ENCODE data around the gene SYNM. TPM values are rescaled to one million over a fixed set of nuclear protein-coding genes. Genes with fewer than 3 reads are reported as not detected.

The SYNM gene
- total RNA-seq, 1 donor from 2014 or later: 0.79 TPM

DNA sequence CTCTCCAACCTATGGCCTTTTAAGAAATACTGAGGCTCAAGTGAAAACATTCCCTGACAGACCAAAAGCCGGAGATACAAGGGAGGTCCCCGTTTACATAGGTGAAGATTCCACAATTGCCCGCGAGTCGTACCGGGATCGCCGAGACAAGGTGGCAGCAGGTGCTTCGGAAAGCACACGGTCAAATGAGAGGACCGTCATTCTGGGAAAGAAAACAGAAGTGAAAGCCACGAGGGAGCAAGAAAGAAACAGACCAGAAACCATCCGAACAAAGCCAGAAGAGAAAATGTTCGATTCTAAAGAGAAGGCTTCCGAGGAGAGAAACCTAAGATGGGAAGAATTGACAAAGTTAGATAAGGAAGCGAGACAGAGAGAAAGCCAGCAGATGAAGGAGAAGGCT, 24.8 kb downstream of the SYNM start:
- no peak for DNase-seq
- Mint-ChIP-seq H3K4me1 (no peaks in the 10 kb centered on the region), H3K27me3 (no peaks in the 10 kb centered on the region), H3K4me3 (no peak overlapping the region), H3K27ac (no peak overlapping the region), H3K36me3 (ENCODE audit: low read depth) (no peaks in the 10 kb centered on the region), H3K9me3 (no peaks in the 10 kb centered on the region)
- intact Hi-C loops (cut with micrococcal nuclease): no loop called here

DNA sequence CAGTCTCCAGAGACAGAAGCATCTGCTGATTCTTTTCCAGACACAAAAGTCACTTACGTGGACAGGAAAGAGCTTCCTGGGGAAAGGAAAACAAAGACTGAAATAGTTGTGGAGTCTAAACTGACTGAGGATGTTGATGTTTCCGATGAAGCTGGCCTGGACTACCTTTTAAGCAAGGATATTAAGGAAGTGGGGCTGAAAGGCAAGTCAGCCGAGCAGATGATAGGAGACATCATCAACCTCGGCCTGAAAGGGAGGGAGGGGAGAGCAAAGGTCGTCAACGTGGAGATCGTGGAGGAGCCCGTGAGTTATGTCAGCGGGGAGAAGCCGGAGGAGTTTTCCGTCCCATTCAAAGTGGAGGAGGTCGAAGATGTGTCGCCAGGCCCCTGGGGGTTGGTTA, 25.4 kb downstream of the SYNM start:
- Mint-ChIP-seq H3K9me3 (no peaks in the 10 kb centered on the region), H3K27me3 (no peaks in the 10 kb centered on the region), H3K27ac (no peak overlapping the region), H3K4me3 (no peak overlapping the region), H3K4me1 (peaks cover under 1% of the 10 kb centered on the region), H3K36me3 (ENCODE audit: low read depth) (no peaks in the 10 kb centered on the region)
- no peak for DNase-seq
- intact Hi-C loops (cut with micrococcal nuclease): no loop called here

GRCh38 chr15:99130765-99131440, 26.0 kb downstream of the SYNM start:
- no peak overlapping the region for H3K27ac Mint-ChIP-seq
- intact Hi-C loops (cut with micrococcal nuclease): no loop called here
- no peak overlapping the region for H3K4me3 Mint-ChIP-seq
- H3K36me3 Mint-ChIP-seq (ENCODE audit: low read depth): no peaks in the 10 kb centered on the region
- H3K27me3 Mint-ChIP-seq: no peaks in the 10 kb centered on the region
- no peak for DNase-seq
- H3K9me3 Mint-ChIP-seq: no peaks in the 10 kb centered on the region
- H3K4me1 Mint-ChIP-seq: peaks cover 3% of the 10 kb centered on the region

GRCh38 chr15:99131441-99132023, 26.7 kb downstream of the SYNM start:
- no peak overlapping the region for H3K4me3 Mint-ChIP-seq

GRCh38 chr15:99132122-99132521, 27.2 kb downstream of the SYNM start:
- no peaks in the 10 kb centered on the region for H3K9me3 Mint-ChIP-seq
- intact Hi-C loops (cut with micrococcal nuclease): no loop called here
- no peaks in the 10 kb centered on the region for H3K36me3 Mint-ChIP-seq (ENCODE audit: low read depth)
- no peak for DNase-seq
- no peaks in the 10 kb centered on the region for H3K27me3 Mint-ChIP-seq
- no peak overlapping the region for H3K27ac Mint-ChIP-seq
- peaks cover 3% of the 10 kb centered on the region for H3K4me1 Mint-ChIP-seq
- H3K4me3 Mint-ChIP-seq: no peak overlapping the region

More at GRCh38 chr15:99131441-99132023, 26.7 kb downstream of the SYNM start:
- no peaks in the 10 kb centered on the region for H3K27me3 Mint-ChIP-seq
- H3K4me1 Mint-ChIP-seq: peaks cover 3% of the 10 kb centered on the region
- no peaks in the 10 kb centered on the region for H3K9me3 Mint-ChIP-seq
- no peak overlapping the region for H3K27ac Mint-ChIP-seq
- intact Hi-C loops (cut with micrococcal nuclease): no loop called here
- no peak for DNase-seq
- no peaks in the 10 kb centered on the region for H3K36me3 Mint-ChIP-seq (ENCODE audit: low read depth)

- Mint-ChIP-seq H3K27ac (no peak overlapping the region), H3K4me1 (peaks cover 3% of the 10 kb centered on the region), H3K27me3 (no peaks in the 10 kb centered on the region), H3K4me3 (no peak overlapping the region), H3K36me3 (ENCODE audit: low read depth) (no peaks in the 10 kb centered on the region), H3K9me3 (no peaks in the 10 kb centered on the region)
- DNase-seq: no peak
- intact Hi-C loops (cut with micrococcal nuclease): no loop called here
These were observed 27.9 kb downstream of the SYNM start for GRCh38 chr15:99132634-99133287.

DNA sequence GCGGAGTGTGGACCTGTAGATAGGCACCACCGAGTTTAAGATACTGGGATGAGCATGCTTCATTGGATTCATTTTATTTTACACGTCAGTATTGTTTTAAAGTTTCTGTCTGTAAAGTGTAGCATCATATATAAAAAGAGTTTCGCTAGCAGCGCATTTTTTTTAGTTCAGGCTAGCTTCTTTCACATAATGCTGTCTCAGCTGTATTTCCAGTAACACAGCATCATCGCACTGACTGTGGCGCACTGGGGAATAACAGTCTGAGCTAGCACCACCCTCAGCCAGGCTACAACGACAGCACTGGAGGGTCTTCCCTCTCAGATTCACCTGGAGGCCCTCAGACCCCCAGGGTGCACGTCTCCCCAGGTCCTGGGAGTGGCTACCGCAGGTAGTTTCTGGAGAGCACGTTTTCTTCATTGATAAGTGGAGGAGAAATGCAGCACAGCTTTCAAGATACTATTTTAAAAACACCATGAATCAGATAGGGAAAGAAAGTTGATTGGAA, 29.5 kb downstream of the SYNM start:
- intact Hi-C loops (cut with micrococcal nuclease): no loop called here
- no peaks in the 10 kb centered on the region for H3K9me3 Mint-ChIP-seq
- H3K36me3 Mint-ChIP-seq (ENCODE audit: low read depth): no peaks in the 10 kb centered on the region
- DNase-seq: no peak
- peaks cover 3% of the 10 kb centered on the region for H3K4me1 Mint-ChIP-seq
- H3K4me3 Mint-ChIP-seq: no peak overlapping the region
- H3K27ac Mint-ChIP-seq: no peak overlapping the region
- H3K27me3 Mint-ChIP-seq: no peaks in the 10 kb centered on the region

DNA sequence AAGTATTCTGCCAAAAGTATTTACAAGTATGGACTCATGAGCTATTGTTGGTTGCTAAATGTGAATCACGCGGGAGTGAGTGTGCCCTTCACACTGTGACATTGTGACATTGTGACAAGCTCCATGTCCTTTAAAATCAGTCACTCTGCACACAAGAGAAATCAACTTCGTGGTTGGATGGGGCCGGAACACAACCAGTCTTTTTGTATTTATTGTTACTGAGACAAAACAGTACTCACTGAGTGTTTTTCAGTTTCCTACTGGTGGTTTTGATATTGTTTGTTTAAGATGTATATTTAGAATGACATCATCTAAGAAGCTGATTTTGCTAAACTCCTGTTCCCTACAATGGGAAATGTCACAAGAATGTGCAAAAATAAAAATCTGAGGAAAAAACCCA, 30.3 kb downstream of the SYNM start:
- no peaks in the 10 kb centered on the region for H3K36me3 Mint-ChIP-seq (ENCODE audit: low read depth)
- no peaks in the 10 kb centered on the region for H3K27me3 Mint-ChIP-seq
- H3K9me3 Mint-ChIP-seq: no peaks in the 10 kb centered on the region
- no peak overlapping the region for H3K27ac Mint-ChIP-seq
- H3K4me1 Mint-ChIP-seq: peaks cover 3% of the 10 kb centered on the region
- H3K4me3 Mint-ChIP-seq: no peak overlapping the region
- no peak for DNase-seq
- intact Hi-C loops (cut with micrococcal nuclease): no loop called here

DNA sequence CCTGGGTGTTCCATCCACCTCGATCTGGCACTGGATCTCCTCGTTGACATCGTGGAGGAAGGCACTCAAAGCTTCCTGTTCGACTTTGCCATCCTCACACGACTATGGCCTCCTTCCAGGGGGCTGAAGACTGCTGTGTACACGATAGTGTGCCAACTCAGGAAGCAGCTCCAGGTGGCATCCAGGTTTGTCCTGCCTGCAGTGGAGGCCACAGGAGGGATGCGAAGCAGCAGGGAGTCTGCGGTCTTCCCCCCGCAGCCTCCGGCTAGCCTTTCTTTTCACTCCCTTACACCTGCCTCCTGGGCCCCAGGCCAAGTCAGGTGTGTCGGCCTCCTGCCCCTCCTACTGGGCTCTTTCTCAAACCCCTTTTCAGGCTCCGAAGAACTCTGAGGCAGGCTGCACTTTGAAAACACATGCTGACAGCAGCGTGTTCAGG, 32.2 kb downstream of the SYNM start:
- intact Hi-C loops (cut with micrococcal nuclease): no loop called here
- Mint-ChIP-seq H3K4me3 (no peak overlapping the region), H3K27me3 (no peaks in the 10 kb centered on the region), H3K36me3 (ENCODE audit: low read depth) (no peaks in the 10 kb centered on the region), H3K9me3 (no peaks in the 10 kb centered on the region), H3K27ac (no peak overlapping the region), H3K4me1 (peaks cover 3% of the 10 kb centered on the region)
- DNase-seq: no peak

- Mint-ChIP-seq H3K9me3 (no peaks in the 10 kb centered on the region), H3K27me3 (peaks cover 4% of the 10 kb centered on the region), H3K4me1 (peaks cover 3% of the 10 kb centered on the region), H3K36me3 (ENCODE audit: low read depth) (no peaks in the 10 kb centered on the region), H3K4me3 (no peak overlapping the region), H3K27ac (no peak overlapping the region)
- intact Hi-C loops (cut with micrococcal nuclease): no loop called here
- no peak for DNase-seq
These were observed 33.0 kb downstream of the SYNM start for GRCh38 chr15:99137877-99138276.

DNA sequence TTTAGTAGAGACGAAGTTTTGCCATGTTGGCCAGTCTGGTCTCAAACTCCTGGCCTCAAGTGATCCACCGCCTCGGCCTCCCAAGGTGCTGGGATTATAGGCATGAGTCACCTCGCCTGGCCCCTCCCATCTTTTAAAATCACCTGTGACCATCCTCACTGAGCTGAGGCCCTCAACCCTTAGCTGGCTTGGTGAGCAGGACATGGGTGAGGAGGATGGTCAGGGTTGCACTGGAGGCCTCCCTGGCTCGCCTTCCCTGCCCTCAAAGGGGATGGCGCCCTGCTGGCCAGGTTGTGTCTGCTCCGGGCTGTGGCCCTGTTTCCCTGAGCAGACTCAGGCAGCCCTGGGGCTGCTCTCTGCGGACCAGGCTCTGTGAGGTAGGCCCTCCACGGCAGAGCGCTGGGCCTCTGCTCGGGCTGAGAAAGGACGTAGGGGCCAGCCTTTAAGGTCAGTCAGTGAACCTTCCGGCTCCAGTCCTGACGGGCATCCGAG, 33.7 kb downstream of the SYNM start:
- Mint-ChIP-seq H3K4me3 (no peak overlapping the region), H3K4me1 (peaks cover 3% of the 10 kb centered on the region), H3K36me3 (ENCODE audit: low read depth) (no peaks in the 10 kb centered on the region), H3K9me3 (no peaks in the 10 kb centered on the region), H3K27me3 (peaks cover 4% of the 10 kb centered on the region), H3K27ac (no peak overlapping the region)
- intact Hi-C loops (cut with micrococcal nuclease): no loop called here
- no peak for DNase-seq

DNA sequence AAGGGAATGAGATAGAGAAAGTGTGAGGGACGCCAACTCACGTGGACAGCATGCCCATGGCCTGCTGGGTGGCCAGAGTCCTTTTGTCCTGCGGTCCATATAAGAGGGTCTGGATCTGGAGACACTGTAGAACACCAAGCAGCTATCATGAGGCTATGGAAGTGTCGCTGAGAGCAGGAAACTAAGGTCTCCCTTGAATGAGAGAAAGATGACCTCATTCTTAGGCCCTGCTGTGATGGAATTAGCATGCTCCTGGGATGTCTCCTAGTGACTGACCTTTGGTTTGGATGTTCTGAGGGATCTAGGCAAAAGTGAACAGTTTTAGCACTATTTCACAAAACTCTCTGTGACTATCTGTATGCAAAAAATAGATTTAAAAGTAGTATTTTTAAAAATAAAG, 34.4 kb downstream of the SYNM start:
- H3K27ac Mint-ChIP-seq: no peak overlapping the region
- no peaks in the 10 kb centered on the region for H3K9me3 Mint-ChIP-seq
- H3K4me3 Mint-ChIP-seq: no peak overlapping the region
- H3K4me1 Mint-ChIP-seq: peaks cover 3% of the 10 kb centered on the region
- intact Hi-C loops (cut with micrococcal nuclease): no loop called here
- H3K27me3 Mint-ChIP-seq: peaks cover 4% of the 10 kb centered on the region
- DNase-seq: no peak
- H3K36me3 Mint-ChIP-seq (ENCODE audit: low read depth): no peaks in the 10 kb centered on the region

- Mint-ChIP-seq H3K9me3 (no peaks in the 10 kb centered on the region), H3K4me1 (peaks cover under 1% of the 10 kb centered on the region), H3K27me3 (peaks cover 4% of the 10 kb centered on the region), H3K4me3 (no peak overlapping the region), H3K27ac (no peak overlapping the region), H3K36me3 (ENCODE audit: low read depth) (no peaks in the 10 kb centered on the region)
- intact Hi-C loops (cut with micrococcal nuclease): no loop called here
- no peak for DNase-seq
These were observed 35.7 kb downstream of the SYNM start for GRCh38 chr15:99140590-99140989.

- H3K4me3 Mint-ChIP-seq: no peak overlapping the region
- no peaks in the 10 kb centered on the region for H3K36me3 Mint-ChIP-seq (ENCODE audit: low read depth)
- H3K27ac Mint-ChIP-seq: no peak overlapping the region
- intact Hi-C loops (cut with micrococcal nuclease): no loop called here
- DNase-seq: no peak
- peaks cover 4% of the 10 kb centered on the region for H3K27me3 Mint-ChIP-seq
- H3K4me1 Mint-ChIP-seq: no peaks in the 10 kb centered on the region
- H3K9me3 Mint-ChIP-seq: no peaks in the 10 kb centered on the region
These were observed 37.1 kb downstream of the SYNM start for GRCh38 chr15:99141943-99142342.
